Measurements from ENCODE around the gene ITK. TPM values are rescaled to one million over a fixed set of nuclear protein-coding genes. Genes with fewer than 3 reads are reported as not detected.

The ITK gene
- total and polyA plus RNA-seq, 2 experiments from 2014 or later, result not detected

DNA sequence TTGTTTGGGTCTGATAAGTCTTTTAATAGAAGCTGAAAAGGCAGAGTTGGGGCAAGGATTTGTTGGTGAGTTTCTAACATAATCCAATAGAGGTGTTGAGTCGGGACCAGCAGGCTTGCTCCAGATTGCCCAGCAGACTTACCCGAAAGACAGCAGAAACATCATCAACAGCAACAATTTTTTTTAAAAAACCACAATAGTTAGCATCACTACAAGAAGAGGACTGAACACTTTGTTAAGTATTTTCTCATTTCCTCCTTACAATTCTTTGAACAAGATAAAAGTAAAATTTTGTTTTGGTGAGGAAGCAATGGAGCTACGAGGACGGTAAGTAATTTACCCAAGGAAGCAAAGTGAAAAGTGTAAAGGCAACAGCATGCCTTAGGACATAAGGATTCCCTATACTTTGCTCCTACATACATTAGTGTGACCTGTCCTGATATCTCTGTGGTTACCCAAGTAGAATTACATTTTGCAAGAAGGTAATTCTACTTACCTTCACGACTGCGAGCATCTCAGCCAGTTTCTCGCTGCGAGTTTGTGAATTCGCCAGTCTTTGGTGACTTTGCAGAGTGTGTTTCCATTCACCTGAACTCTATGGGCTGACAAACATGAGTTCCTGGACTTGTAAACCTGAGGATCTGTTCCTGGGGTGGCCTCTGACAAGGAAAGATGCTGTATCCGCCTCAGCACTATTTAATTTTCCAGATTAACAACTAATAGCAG is 13.2 kb downstream of the ITK start:
- TF ChIP-seq, protein P1, sequence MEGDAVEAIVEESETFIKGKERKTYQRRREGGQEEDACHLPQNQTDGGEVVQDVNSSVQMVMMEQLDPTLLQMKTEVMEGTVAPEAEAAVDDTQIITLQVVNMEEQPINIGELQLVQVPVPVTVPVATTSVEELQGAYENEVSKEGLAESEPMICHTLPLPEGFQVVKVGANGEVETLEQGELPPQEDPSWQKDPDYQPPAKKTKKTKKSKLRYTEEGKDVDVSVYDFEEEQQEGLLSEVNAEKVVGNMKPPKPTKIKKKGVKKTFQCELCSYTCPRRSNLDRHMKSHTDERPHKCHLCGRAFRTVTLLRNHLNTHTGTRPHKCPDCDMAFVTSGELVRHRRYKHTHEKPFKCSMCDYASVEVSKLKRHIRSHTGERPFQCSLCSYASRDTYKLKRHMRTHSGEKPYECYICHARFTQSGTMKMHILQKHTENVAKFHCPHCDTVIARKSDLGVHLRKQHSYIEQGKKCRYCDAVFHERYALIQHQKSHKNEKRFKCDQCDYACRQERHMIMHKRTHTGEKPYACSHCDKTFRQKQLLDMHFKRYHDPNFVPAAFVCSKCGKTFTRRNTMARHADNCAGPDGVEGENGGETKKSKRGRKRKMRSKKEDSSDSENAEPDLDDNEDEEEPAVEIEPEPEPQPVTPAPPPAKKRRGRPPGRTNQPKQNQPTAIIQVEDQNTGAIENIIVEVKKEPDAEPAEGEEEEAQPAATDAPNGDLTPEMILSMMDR (IDR thresholded peaks at IDR 0.05; ENCODE audit: low read depth, low read length), result no peak
- H3K4me3 ChIP-seq, result no peak overlapping the region
- no peak for DNase-seq (ENCODE audit: low read depth in 1 of 2, low spot score in 1 of 2)
- H3K27ac ChIP-seq, result no peak overlapping the region
- H3K4me1 ChIP-seq (ENCODE audit: low read depth), result no peaks in the 10 kb centered on the region
- no peaks in the 10 kb centered on the region for H3K9me3 ChIP-seq (ENCODE audit: low read depth)
- H3K36me3 ChIP-seq, result no peaks in the 10 kb centered on the region
- H3K27me3 ChIP-seq, result peaks cover 3% of the 10 kb centered on the region

DNA sequence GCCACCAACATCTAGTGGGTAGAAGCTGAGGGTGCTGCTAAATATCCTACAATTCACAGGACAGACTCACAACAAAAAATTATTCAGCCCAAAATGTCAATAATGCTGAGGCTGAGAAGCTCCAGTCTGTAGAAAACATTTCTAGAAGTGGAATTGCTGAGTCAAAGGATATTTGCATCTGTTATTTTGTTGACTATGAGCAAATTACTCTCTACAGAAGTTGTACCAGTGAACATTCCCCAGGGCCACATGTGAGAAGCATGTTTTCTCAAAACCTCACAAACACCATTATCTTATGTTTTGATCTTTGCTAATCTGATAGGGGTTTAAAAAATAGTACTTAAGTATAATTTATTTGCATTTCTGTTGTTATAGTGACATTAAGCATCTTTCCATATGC is 15.4 kb downstream of the ITK start:
- H3K27ac ChIP-seq, result no peak overlapping the region
- H3K36me3 ChIP-seq, result no peaks in the 10 kb centered on the region
- no peak for DNase-seq (ENCODE audit: low read depth in 1 of 2, low spot score in 1 of 2)
- H3K9me3 ChIP-seq (ENCODE audit: low read depth), result no peaks in the 10 kb centered on the region
- H3K27me3 ChIP-seq, result peaks cover 3% of the 10 kb centered on the region
- H3K4me1 ChIP-seq (ENCODE audit: low read depth), result no peaks in the 10 kb centered on the region
- TF ChIP-seq, protein P1 (IDR thresholded peaks at IDR 0.05; ENCODE audit: low read depth, low read length), result no peak
- H3K4me3 ChIP-seq, result no peak overlapping the region

DNA sequence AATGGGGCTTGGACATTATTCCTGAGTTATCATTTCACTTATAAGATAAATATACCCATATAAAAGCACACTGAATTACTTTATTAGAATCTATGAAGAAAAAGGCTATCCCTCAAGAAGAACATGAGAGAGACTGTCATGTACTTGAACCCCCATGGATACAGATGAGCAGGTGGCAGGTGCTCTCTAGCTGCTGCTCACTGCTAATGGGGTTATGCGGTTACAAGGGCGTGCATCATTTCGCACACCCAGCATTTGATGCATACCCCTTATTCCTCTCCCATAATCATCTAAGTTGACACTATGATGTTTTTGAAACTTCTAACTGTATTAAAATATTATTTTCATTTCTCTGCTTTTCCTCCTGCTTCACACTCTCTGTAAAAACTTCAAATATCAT is 16.4 kb downstream of the ITK start:
- TF ChIP-seq, protein P1 (IDR thresholded peaks at IDR 0.05; ENCODE audit: low read depth, low read length), result no peak
- no peaks in the 10 kb centered on the region for H3K36me3 ChIP-seq
- H3K27me3 ChIP-seq, result peaks cover 3% of the 10 kb centered on the region
- no peak for DNase-seq (ENCODE audit: low read depth in 1 of 2, low spot score in 1 of 2)
- no peaks in the 10 kb centered on the region for H3K4me1 ChIP-seq (ENCODE audit: low read depth)
- H3K27ac ChIP-seq, result no peak overlapping the region
- H3K4me3 ChIP-seq, result no peak overlapping the region
- H3K9me3 ChIP-seq (ENCODE audit: low read depth), result no peaks in the 10 kb centered on the region

DNA sequence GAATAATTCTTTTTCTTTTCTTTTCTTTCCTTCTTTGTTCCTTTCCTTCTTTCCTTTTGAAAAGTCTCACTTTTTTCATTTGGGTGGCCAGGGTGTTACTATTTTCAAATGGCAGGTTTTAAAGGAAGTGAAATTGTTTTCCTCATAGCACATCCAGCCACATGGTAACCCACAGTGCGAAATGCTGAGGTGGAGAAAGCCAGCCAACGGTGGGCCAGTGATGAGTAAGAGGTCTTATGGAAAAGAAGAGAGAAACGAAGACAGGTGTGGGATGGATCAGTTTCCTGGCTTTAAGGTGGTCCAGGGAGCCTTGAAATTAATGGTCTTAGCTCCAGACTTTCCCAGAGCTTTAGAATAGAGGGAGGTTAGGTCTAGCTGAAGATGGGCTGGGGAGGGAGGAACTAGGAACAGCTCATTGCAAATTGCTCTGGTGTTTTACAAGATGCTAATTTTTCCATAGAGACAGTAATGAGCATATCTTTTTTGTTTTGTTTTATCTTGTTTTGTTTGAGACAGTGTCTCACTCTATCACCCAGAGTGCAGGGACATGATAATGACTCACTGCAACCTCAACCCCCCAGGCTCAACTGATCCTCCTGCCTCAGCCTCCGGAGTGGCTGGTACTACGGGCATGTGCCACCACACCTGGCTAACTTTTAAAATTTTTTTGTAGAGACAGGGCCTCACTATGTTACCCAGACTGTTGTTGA is 17.8 kb downstream of the ITK start:
- Histone ChIP-seq H3K27ac (no peak overlapping the region), H3K27me3 (peaks cover 3% of the 10 kb centered on the region), H3K9me3 (ENCODE audit: low read depth) (no peaks in the 10 kb centered on the region), H3K36me3 (no peaks in the 10 kb centered on the region), H3K4me3 (no peak overlapping the region), H3K4me1 (ENCODE audit: low read depth) (no peaks in the 10 kb centered on the region)
- no peak for DNase-seq (ENCODE audit: low read depth in 1 of 2, low spot score in 1 of 2)
- TF ChIP-seq, protein P1 (IDR thresholded peaks at IDR 0.05; ENCODE audit: low read depth, low read length), result no peak

DNA sequence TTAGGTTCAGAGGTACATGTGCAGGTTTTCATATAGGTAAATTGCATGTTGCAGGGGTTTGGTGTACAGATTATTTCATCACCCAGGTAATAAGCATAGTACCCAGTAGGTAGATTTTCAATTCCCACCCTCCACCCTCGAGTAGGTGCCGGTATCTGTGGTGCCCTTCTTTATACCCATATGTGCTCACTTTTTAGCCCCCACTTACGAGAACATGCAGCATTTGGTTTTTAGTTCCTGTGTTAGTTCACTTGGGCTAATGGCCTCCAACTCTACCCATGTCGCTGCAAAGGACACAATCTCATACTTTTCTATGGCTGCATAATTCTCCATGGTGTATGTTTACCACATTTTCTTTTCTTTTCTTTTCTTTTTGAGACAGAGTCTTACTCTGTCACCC is 21.2 kb downstream of the ITK start:
- no peak for DNase-seq (ENCODE audit: low read depth in 1 of 2, low spot score in 1 of 2)
- Histone ChIP-seq H3K4me3 (no peak overlapping the region), H3K9me3 (ENCODE audit: low read depth) (no peaks in the 10 kb centered on the region), H3K27me3 (no peaks in the 10 kb centered on the region), H3K4me1 (ENCODE audit: low read depth) (no peaks in the 10 kb centered on the region), H3K36me3 (no peaks in the 10 kb centered on the region), H3K27ac (no peak overlapping the region)
- TF ChIP-seq, protein P1 (IDR thresholded peaks at IDR 0.05; ENCODE audit: low read depth, low read length), result no peak
